SK-N-SH (cell line): ENCODE results near the gene CPS1. TPM values are rescaled to one million over a fixed set of nuclear protein-coding genes. Genes with fewer than 3 reads are reported as not detected.
A peak's percentile ranks its signal among the peaks of the same experiment; 100 is the strongest.

Source experiments
- CTCF ChIA-PET: fragments of 300-600, 350-600 bp; formaldehyde crosslinking; extraction: SDS; loops from one replicate; lab custom pipeline; 2021; lab: Yijun Ruan, JAX
- POLR2A ChIA-PET: fragments of 350-600 bp; sonication (Branson Sonifier 250); formaldehyde crosslinking; extraction: SDS; loops from one replicate; lab custom pipeline; 2020; ENCODE audit warnings: antibody characterized with exemption, inconsistent platforms; lab: Yijun Ruan, JAX
- DNase-seq: peaks from one replicate; pipeline ENCODE4 v3.0.0; 2012
- H2AFZ ChIP-seq: fragments of 200-600 bp; sonication (generic); 2 replicates; pipeline ENCODE4 v1.8.1; 2016; ENCODE audit warnings: antibody characterized with exemption, mild to moderate bottlenecking, low read depth
- H3F3A ChIP-seq: fragments of 200-600 bp; sonication (generic); replicated peaks from 2 replicates; pipeline ENCODE3; 2016; ENCODE audit warnings: antibody characterized with exemption, mild to moderate bottlenecking; ENCODE audit not compliant: insufficient read depth
- H3K27ac ChIP-seq, 2 experiments: fragments of 200-500 bp in 1 of 2; fragments of 200-600 bp in 1 of 2; sonication (Bioruptor generic) in 1 of 2; sonication (generic), shearing (Covaris generic) in 1 of 2; 2 replicates each; pipeline versions ENCODE4 v1.5.1 to v1.6.1; 2014 to 2016; ENCODE audit warnings: low read depth in 2 of 2, inconsistent platforms in 1 of 2, low read length in 1 of 2, mild to moderate bottlenecking in 1 of 2, mixed read lengths in 1 of 2
- H3K27me3 ChIP-seq: fragments of 200-600 bp; sonication (generic), shearing (Covaris generic); 2 replicates; pipeline ENCODE4 v1.6.1; 2016; ENCODE audit warnings: mixed run types; ENCODE audit not compliant: insufficient read depth
- H3K36me3 ChIP-seq, 2 experiments: fragments of 200-500 bp in 1 of 2; fragments of 200-600 bp in 1 of 2; sonication (Bioruptor generic) in 1 of 2; sonication (generic) in 1 of 2; replicated peaks in 1 of 2; 2 replicates each; pipeline versions ENCODE3 to v1.5.1; 2014 to 2016; ENCODE audit warnings: low read length in 1 of 2, mild to moderate bottlenecking in 1 of 2; ENCODE audit not compliant: insufficient read depth in 2 of 2, control insufficient read depth in 1 of 2
- H3K4me1 ChIP-seq, 2 experiments: fragments of 200-500 bp in 1 of 2; fragments of 200-600 bp in 1 of 2; sonication (Bioruptor generic) in 1 of 2; sonication (generic), shearing (Covaris generic) in 1 of 2; 2 replicates each; pipeline versions ENCODE4 v1.5.1 to v1.6.1; 2014 to 2016; ENCODE audit warnings: low read depth in 1 of 2, low read length in 1 of 2, mixed run types in 1 of 2; ENCODE audit not compliant: insufficient read depth in 2 of 2, control insufficient read depth in 1 of 2
- H3K4me2 ChIP-seq: fragments of 200-600 bp; sonication (generic), shearing (Covaris generic); 2 replicates; pipeline ENCODE4 v1.6.1; 2017; ENCODE audit warnings: mixed run types
- H3K4me3 ChIP-seq, 2 experiments: fragments of 200-500 bp in 1 of 2; fragments of 200-600 bp in 1 of 2; sonication (Bioruptor generic) in 1 of 2; sonication (generic), shearing (Covaris generic) in 1 of 2; 2 replicates each; pipeline versions ENCODE4 v1.5.1 to v1.8.1; 2014 to 2016; ENCODE audit warnings: low read depth in 2 of 2, inconsistent platforms in 1 of 2, low read length in 1 of 2, mild to moderate bottlenecking in 1 of 2, mixed read lengths in 1 of 2, moderate library complexity in 1 of 2
- H3K79me2 ChIP-seq: fragments of 200-600 bp; sonication (generic); 2 replicates; pipeline ENCODE4 v1.8.1; 2017; ENCODE audit warnings: mild to moderate bottlenecking; ENCODE audit not compliant: insufficient read depth
- H3K9ac ChIP-seq: fragments of 200-600 bp; sonication (generic); 2 replicates; pipeline ENCODE4 v1.6.1; 2017; ENCODE audit warnings: mixed run types
- H3K9me2 ChIP-seq: fragments of 200-600 bp; sonication (generic); 2 replicates; pipeline ENCODE4 v1.6.1; 2017; ENCODE audit warnings: mixed run types
- H3K9me3 ChIP-seq: fragments of 200-600 bp; sonication (generic); 2 replicates; pipeline ENCODE4 v1.6.1; 2017; ENCODE audit warnings: mixed run types, mild to moderate bottlenecking, moderate library complexity
- H4K20me1 ChIP-seq: fragments of 200-600 bp; sonication (generic); 2 replicates; pipeline ENCODE4 v1.6.1; 2017; ENCODE audit warnings: mild to moderate bottlenecking, mixed run types; ENCODE audit not compliant: insufficient read depth
- CHD2 ChIP-seq: fragments of 150-350 bp; IDR thresholded peaks from 2 replicates; pipeline ENCODE4 v1.6.1; 2018; ENCODE audit warnings: low read length; ENCODE audit not compliant: partially characterized antibody
- EZH2phosphoT487 ChIP-seq: fragments of 200-600 bp; sonication (generic); IDR thresholded peaks from 2 replicates; pipeline ENCODE4 v1.6.1; 2017; ENCODE audit warnings: low read depth, mixed run types, mild to moderate bottlenecking, antibody characterized with exemption, moderate library complexity, borderline replicate concordance
- FOXJ3 ChIP-seq: sonication (generic); formaldehyde crosslinking; IDR thresholded peaks from 2 replicates; pipeline ENCODE4 v1.5.1; 2020; ENCODE audit warnings: mild to moderate bottlenecking, missing genetic modification reagents
- FOXM1 ChIP-seq: IDR thresholded peaks from 2 replicates; pipeline ENCODE4 v1.4.0; 2012; ENCODE audit warnings: low read depth, mild to moderate bottlenecking
- GABPA ChIP-seq: IDR thresholded peaks from 2 replicates; pipeline ENCODE4 v1.4.0; 2012; ENCODE audit warnings: low read depth, mild to moderate bottlenecking
- GATA2 ChIP-seq: sonication (generic); formaldehyde crosslinking; IDR thresholded peaks from 2 replicates; pipeline ENCODE4 v1.5.0; 2020; ENCODE audit warnings: mild to moderate bottlenecking, missing genetic modification reagents
- JUND ChIP-seq: IDR thresholded peaks from 2 replicates; pipeline ENCODE4 v1.4.0; 2012
- MEF2A ChIP-seq: IDR thresholded peaks from 2 replicates; pipeline ENCODE4 v1.4.0; 2012; ENCODE audit warnings: low read depth, borderline replicate concordance
- MXI1 ChIP-seq: IDR thresholded peaks from 2 replicates; pipeline ENCODE4 v1.6.1; 2012; ENCODE audit warnings: mild to moderate bottlenecking, low read depth, low read length, improper control_type of control experiment
- NRF1 ChIP-seq: IDR thresholded peaks from 2 replicates; pipeline ENCODE4 v1.6.1; 2012; ENCODE audit warnings: low read depth, mild to moderate bottlenecking, low read length
- POLR2AphosphoS5 ChIP-seq: IDR thresholded peaks from 2 replicates; pipeline ENCODE4 v1.6.1; 2012; ENCODE audit warnings: low read depth, low read length
- RAD21 ChIP-seq: IDR thresholded peaks from 2 replicates; pipeline ENCODE4 v1.6.1; 2012; ENCODE audit warnings: mild to moderate bottlenecking, low read length
- RCOR1 ChIP-seq: fragments of 150-350 bp; IDR thresholded peaks from 2 replicates; pipeline ENCODE4 v1.6.1; 2017; ENCODE audit warnings: antibody characterized with exemption, low read length
- RFX5 ChIP-seq: IDR thresholded peaks from 2 replicates; pipeline ENCODE4 v1.6.1; 2012; ENCODE audit warnings: mild to moderate bottlenecking, improper control_type of control experiment, low read length
- SMC3 ChIP-seq: IDR thresholded peaks from 2 replicates; pipeline ENCODE4 v1.6.1; 2012; ENCODE audit warnings: low read depth, low read length, improper control_type of control experiment
- TCF12 ChIP-seq: IDR thresholded peaks from 2 replicates; pipeline ENCODE4 v1.4.0; 2012
- TEAD4 ChIP-seq: IDR thresholded peaks from 2 replicates; pipeline ENCODE4 v1.4.0; 2012; ENCODE audit warnings: mild to moderate bottlenecking, borderline replicate concordance; ENCODE audit not compliant: insufficient read depth
- YY1 ChIP-seq: IDR thresholded peaks from 2 replicates; pipeline ENCODE4 v1.4.0; 2012; ENCODE audit warnings: low read depth, mild to moderate bottlenecking
- WGBS: methylation state at CpG from one replicate; pipeline ENCODE4 v1.1.6; 2017; ENCODE audit warnings: low lambda C conversion rate; 5-methylcytosine and 5-hydroxymethylcytosine counted together
- polyA plus RNA-seq, 3 experiments: library from polyadenylated mRNA; depleted of rRNA; stranded (reverse); fragments of >200 nt; gene quantifications; 2 replicates each; pipeline ENCODE4 v1.2.3, GENCODE V29; 2012
- TF ChIP-seq, protein P1 (sequence below): fragments of 200-600 bp; sonication (generic); IDR thresholded peaks from 2 replicates; pipeline ENCODE4 v1.6.1; 2017; ENCODE audit warnings: antibody characterized with exemption, mild to moderate bottlenecking, moderate library complexity
- TF ChIP-seq, protein P2 (sequence below): fragments of 150-350 bp; IDR thresholded peaks from 2 replicates; pipeline ENCODE4 v1.6.1; 2017; ENCODE audit warnings: antibody characterized with exemption, low read length, low read depth, borderline replicate concordance
- TF ChIP-seq, protein P3 (sequence below): fragments of 150-350 bp; IDR thresholded peaks from 2 replicates; pipeline ENCODE4 v1.6.1; 2016; ENCODE audit warnings: mild to moderate bottlenecking, low read depth, low read length
- TF ChIP-seq, protein P4 (sequence below): IDR thresholded peaks from 2 replicates; pipeline ENCODE4 v1.4.0; 2012; ENCODE audit warnings: low read depth, borderline replicate concordance
- TF ChIP-seq, protein P5 (sequence below): IDR thresholded peaks from 2 replicates; pipeline ENCODE4 v1.6.1; 2012; ENCODE audit warnings: mild to moderate bottlenecking, low read depth, low read length, moderate library complexity
- TF ChIP-seq, protein P6 (sequence below): IDR thresholded peaks from 2 replicates; pipeline ENCODE4; 2012

CPS1 gene
- polyA plus RNA-seq, 1 of the 3 experiments (the other 2 are of a cell fraction), result 9.2 TPM

DNA sequence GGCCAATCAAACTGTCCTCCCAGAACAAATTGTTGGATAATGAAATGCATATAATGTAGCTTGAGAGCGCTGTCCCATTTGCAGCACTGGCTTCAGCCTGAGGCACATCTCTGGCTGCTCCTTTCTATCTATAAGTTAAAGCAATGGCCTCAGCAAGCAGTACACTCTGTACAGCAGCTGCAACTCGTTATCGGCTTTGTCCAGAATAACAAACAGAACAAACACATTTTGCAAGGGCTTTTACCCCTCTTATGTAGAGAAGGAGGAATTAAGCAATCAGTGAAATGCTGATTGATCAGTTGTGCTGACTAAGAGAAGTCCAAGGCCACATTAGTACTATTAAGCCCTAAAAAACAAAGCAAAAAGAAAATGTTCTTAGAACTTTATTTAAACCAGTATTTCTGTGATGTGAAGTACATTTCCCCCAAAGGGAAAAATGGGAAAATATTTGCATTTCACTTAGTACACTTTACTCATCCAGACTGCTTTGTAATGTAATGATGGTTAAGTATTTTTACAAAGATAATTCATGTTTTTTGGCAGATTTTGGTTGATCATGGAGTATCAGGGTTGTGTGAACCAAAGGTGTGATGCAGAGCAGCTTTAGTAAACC, 15.0 kb upstream of the CPS1 start:
- peak; percentile 45 for DNase-seq
- Histone ChIP-seq H3F3A (no peaks in the 10 kb centered on the region), H4K20me1 (no peaks in the 10 kb centered on the region), H3K9me2 (no peaks in the 10 kb centered on the region), H3K4me3 (no peak overlapping the region), H3K9ac (no peak overlapping the region), H2AFZ (no peak overlapping the region), H3K4me2 (no peak overlapping the region), H3K36me3 (no peaks in the 10 kb centered on the region), H3K27me3 (no peaks in the 10 kb centered on the region), H3K27ac (peak overlapping the region in 1 of 2 experiments; percentile 88; a peak in 2 of 4 replicates), H3K4me1 (peaks cover 0 to 13% of the 10 kb centered on the region in 2 experiments; a peak in 2 of 4 replicates), H3K9me3 (no peaks in the 10 kb centered on the region), H3K79me2 (no peaks in the 10 kb centered on the region)
- CTCF ChIA-PET, result interaction anchor here (0.6 to 1.1 kb wide), 2 partner anchors 23 to 38 kb away, joined by 3 to 7 read pairs; no protein-coding TSS in a partner anchor
- WGBS, result 34% methylated on average over 3 of the region's 3 CpGs
- POLR2A ChIA-PET, result no interaction called here
- TF ChIP-seq, protein P1, sequence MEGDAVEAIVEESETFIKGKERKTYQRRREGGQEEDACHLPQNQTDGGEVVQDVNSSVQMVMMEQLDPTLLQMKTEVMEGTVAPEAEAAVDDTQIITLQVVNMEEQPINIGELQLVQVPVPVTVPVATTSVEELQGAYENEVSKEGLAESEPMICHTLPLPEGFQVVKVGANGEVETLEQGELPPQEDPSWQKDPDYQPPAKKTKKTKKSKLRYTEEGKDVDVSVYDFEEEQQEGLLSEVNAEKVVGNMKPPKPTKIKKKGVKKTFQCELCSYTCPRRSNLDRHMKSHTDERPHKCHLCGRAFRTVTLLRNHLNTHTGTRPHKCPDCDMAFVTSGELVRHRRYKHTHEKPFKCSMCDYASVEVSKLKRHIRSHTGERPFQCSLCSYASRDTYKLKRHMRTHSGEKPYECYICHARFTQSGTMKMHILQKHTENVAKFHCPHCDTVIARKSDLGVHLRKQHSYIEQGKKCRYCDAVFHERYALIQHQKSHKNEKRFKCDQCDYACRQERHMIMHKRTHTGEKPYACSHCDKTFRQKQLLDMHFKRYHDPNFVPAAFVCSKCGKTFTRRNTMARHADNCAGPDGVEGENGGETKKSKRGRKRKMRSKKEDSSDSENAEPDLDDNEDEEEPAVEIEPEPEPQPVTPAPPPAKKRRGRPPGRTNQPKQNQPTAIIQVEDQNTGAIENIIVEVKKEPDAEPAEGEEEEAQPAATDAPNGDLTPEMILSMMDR, result no peak
- TF ChIP-seq, protein P2, sequence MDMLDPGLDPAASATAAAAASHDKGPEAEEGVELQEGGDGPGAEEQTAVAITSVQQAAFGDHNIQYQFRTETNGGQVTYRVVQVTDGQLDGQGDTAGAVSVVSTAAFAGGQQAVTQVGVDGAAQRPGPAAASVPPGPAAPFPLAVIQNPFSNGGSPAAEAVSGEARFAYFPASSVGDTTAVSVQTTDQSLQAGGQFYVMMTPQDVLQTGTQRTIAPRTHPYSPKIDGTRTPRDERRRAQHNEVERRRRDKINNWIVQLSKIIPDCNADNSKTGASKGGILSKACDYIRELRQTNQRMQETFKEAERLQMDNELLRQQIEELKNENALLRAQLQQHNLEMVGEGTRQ, result no peak
- peak; percentile 62 for TF ChIP-seq RCOR1
- TF ChIP-seq, protein P3, sequence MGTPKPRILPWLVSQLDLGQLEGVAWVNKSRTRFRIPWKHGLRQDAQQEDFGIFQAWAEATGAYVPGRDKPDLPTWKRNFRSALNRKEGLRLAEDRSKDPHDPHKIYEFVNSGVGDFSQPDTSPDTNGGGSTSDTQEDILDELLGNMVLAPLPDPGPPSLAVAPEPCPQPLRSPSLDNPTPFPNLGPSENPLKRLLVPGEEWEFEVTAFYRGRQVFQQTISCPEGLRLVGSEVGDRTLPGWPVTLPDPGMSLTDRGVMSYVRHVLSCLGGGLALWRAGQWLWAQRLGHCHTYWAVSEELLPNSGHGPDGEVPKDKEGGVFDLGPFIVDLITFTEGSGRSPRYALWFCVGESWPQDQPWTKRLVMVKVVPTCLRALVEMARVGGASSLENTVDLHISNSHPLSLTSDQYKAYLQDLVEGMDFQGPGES, result no peak
- TF ChIP-seq MEF2A, result no peak
- no peak for TF ChIP-seq EZH2phosphoT487
- no peak for TF ChIP-seq FOXJ3
- no peak for TF ChIP-seq FOXM1
- no peak for TF ChIP-seq JUND
- no peak for TF ChIP-seq SMC3
- TF ChIP-seq MXI1, result no peak
- TF ChIP-seq NRF1, result no peak
- TF ChIP-seq CHD2, result peak; percentile 42
- peak; percentile 53 for TF ChIP-seq GATA2
- TF ChIP-seq POLR2AphosphoS5, result no peak
- TF ChIP-seq, protein P4, sequence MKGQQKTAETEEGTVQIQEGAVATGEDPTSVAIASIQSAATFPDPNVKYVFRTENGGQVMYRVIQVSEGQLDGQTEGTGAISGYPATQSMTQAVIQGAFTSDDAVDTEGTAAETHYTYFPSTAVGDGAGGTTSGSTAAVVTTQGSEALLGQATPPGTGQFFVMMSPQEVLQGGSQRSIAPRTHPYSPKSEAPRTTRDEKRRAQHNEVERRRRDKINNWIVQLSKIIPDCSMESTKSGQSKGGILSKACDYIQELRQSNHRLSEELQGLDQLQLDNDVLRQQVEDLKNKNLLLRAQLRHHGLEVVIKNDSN, result no peak
- no peak for TF ChIP-seq RFX5
- TF ChIP-seq, protein P5, sequence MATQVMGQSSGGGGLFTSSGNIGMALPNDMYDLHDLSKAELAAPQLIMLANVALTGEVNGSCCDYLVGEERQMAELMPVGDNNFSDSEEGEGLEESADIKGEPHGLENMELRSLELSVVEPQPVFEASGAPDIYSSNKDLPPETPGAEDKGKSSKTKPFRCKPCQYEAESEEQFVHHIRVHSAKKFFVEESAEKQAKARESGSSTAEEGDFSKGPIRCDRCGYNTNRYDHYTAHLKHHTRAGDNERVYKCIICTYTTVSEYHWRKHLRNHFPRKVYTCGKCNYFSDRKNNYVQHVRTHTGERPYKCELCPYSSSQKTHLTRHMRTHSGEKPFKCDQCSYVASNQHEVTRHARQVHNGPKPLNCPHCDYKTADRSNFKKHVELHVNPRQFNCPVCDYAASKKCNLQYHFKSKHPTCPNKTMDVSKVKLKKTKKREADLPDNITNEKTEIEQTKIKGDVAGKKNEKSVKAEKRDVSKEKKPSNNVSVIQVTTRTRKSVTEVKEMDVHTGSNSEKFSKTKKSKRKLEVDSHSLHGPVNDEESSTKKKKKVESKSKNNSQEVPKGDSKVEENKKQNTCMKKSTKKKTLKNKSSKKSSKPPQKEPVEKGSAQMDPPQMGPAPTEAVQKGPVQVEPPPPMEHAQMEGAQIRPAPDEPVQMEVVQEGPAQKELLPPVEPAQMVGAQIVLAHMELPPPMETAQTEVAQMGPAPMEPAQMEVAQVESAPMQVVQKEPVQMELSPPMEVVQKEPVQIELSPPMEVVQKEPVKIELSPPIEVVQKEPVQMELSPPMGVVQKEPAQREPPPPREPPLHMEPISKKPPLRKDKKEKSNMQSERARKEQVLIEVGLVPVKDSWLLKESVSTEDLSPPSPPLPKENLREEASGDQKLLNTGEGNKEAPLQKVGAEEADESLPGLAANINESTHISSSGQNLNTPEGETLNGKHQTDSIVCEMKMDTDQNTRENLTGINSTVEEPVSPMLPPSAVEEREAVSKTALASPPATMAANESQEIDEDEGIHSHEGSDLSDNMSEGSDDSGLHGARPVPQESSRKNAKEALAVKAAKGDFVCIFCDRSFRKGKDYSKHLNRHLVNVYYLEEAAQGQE, result no peak
- TF ChIP-seq YY1, result no peak
- no peak for TF ChIP-seq TEAD4
- TF ChIP-seq RAD21, result no peak; the same call in 1 of the 2 replicates
- TF ChIP-seq GABPA, result no peak
- TF ChIP-seq, protein P6, sequence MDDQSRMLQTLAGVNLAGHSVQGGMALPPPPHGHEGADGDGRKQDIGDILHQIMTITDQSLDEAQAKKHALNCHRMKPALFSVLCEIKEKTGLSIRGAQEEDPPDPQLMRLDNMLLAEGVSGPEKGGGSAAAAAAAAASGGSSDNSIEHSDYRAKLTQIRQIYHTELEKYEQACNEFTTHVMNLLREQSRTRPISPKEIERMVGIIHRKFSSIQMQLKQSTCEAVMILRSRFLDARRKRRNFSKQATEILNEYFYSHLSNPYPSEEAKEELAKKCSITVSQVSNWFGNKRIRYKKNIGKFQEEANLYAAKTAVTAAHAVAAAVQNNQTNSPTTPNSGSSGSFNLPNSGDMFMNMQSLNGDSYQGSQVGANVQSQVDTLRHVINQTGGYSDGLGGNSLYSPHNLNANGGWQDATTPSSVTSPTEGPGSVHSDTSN, result no peak
- TF ChIP-seq TCF12, result no peak
